H9 (cell line): ENCODE data around the gene GABRB1. TPM values are rescaled to one million over a fixed set of nuclear protein-coding genes. Genes with fewer than 3 reads are reported as not detected.

Experiments
- DNase-seq: peaks from one replicate; pipeline ENCODE4 v3.0.0-alpha.2; 2017
- H2AFZ ChIP-seq: one replicate; pipeline ENCODE4 v1.6.1; 2013; ENCODE audit warnings: mild to moderate bottlenecking, low read length, control low read depth, moderate library complexity
- H2AK5ac ChIP-seq: 2 replicates; pipeline ENCODE4 v1.6.1; 2013; ENCODE audit warnings: low read length, control low read depth, mixed read lengths; ENCODE audit not compliant: insufficient read length
- H2BK120ac ChIP-seq: one replicate; pipeline ENCODE4 v1.6.1; 2013; ENCODE audit warnings: low read depth, mild to moderate bottlenecking, low read length, control low read depth, inconsistent platforms; ENCODE audit not compliant: poor library complexity, severe bottlenecking
- H2BK12ac ChIP-seq: 2 replicates; pipeline ENCODE4 v1.6.1; 2013; ENCODE audit warnings: low read length, control low read depth, mixed read lengths, low read depth; ENCODE audit not compliant: insufficient read length
- H2BK15ac ChIP-seq: 2 replicates; pipeline ENCODE4 v1.6.1; 2013; ENCODE audit warnings: low read depth, low read length, control low read depth
- H2BK20ac ChIP-seq: one replicate; pipeline ENCODE4 v1.6.1; 2013; ENCODE audit warnings: low read depth, mild to moderate bottlenecking, low read length, control low read depth, inconsistent platforms; ENCODE audit not compliant: poor library complexity, severe bottlenecking
- H2BK5ac ChIP-seq: 2 replicates; pipeline ENCODE4 v1.6.1; 2013; ENCODE audit warnings: low read length, control low read depth, mixed read lengths; ENCODE audit not compliant: insufficient read length
- H3K14ac ChIP-seq: 2 replicates; pipeline ENCODE4 v1.6.1; 2013; ENCODE audit warnings: low read length, control low read depth; ENCODE audit not compliant: insufficient read depth
- H3K18ac ChIP-seq: 2 replicates; pipeline ENCODE4 v1.6.1; 2013; ENCODE audit warnings: low read depth, mild to moderate bottlenecking, mixed read lengths, low read length, control low read depth; ENCODE audit not compliant: insufficient read length
- H3K23ac ChIP-seq: 2 replicates; pipeline ENCODE4 v1.6.1; 2013; ENCODE audit warnings: low read length, control low read depth, mixed read lengths, low read depth; ENCODE audit not compliant: insufficient read length
- H3K23me2 ChIP-seq: 2 replicates; pipeline ENCODE4 v1.6.1; 2013; ENCODE audit warnings: low read depth, mild to moderate bottlenecking, mixed read lengths, low read length, control low read depth; ENCODE audit not compliant: insufficient read length, poor library complexity, severe bottlenecking
- H3K27ac ChIP-seq: 2 replicates; pipeline ENCODE4 v1.5.1; 2013; ENCODE audit warnings: low read length, control low read depth, mixed read lengths, low read depth; ENCODE audit not compliant: insufficient read length
- H3K27me3 ChIP-seq: 2 replicates; pipeline ENCODE4 v1.6.1; 2013; ENCODE audit warnings: low read length, control low read depth, inconsistent platforms; ENCODE audit not compliant: insufficient read depth
- H3K4ac ChIP-seq: 2 replicates; pipeline ENCODE4 v1.6.1; 2013; ENCODE audit warnings: low read depth, mild to moderate bottlenecking, control low read depth, inconsistent platforms, low read length, moderate library complexity
- H3K4me1 ChIP-seq: 2 replicates; pipeline ENCODE4 v1.6.1; 2013; ENCODE audit warnings: low read length, control low read depth, inconsistent platforms; ENCODE audit not compliant: insufficient read depth
- H3K4me2 ChIP-seq: 2 replicates; pipeline ENCODE4 v1.6.1; 2013; ENCODE audit warnings: low read length, control low read depth, mixed read lengths; ENCODE audit not compliant: insufficient read length, insufficient read depth
- H3K56ac ChIP-seq: 2 replicates; pipeline ENCODE4 v1.6.1; 2013; ENCODE audit warnings: low read depth, mild to moderate bottlenecking, mixed read lengths, low read length, control low read depth; ENCODE audit not compliant: insufficient read length
- H3K79me1 ChIP-seq: 2 replicates; pipeline ENCODE4 v1.6.1; 2013; ENCODE audit warnings: low read depth, mild to moderate bottlenecking, moderate library complexity, low read length, control low read depth, inconsistent platforms; ENCODE audit not compliant: insufficient read depth, poor library complexity, severe bottlenecking
- H3K79me2 ChIP-seq: 2 replicates; pipeline ENCODE4 v1.6.1; 2013; ENCODE audit warnings: low read length, control low read depth, inconsistent platforms; ENCODE audit not compliant: insufficient read depth
- H3K9ac ChIP-seq: 2 replicates; pipeline ENCODE4 v1.6.1; 2013; ENCODE audit warnings: low read length, control low read depth, mixed read lengths; ENCODE audit not compliant: insufficient read length; ENCODE audit errors: extremely low read depth
- H3K9me3 ChIP-seq: one replicate; pipeline ENCODE4 v1.6.1; 2013; ENCODE audit warnings: low read depth, low read length, inconsistent platforms; ENCODE audit not compliant: control insufficient read depth
- H3T11ph ChIP-seq: one replicate; pipeline ENCODE4 v1.6.1; 2013; ENCODE audit warnings: mild to moderate bottlenecking, low read length, control low read depth, inconsistent platforms
- H4K20me1 ChIP-seq: one replicate; pipeline ENCODE4 v1.6.1; 2013; ENCODE audit not compliant: control insufficient read depth, insufficient read length, insufficient read depth
- H4K5ac ChIP-seq: 2 replicates; pipeline ENCODE4 v1.6.1; 2013; ENCODE audit warnings: low read depth, mild to moderate bottlenecking, mixed read lengths, low read length, control low read depth; ENCODE audit not compliant: insufficient read length
- H4K8ac ChIP-seq: replicated peaks from 2 replicates; pipeline ENCODE4 v1.6.1; 2013; ENCODE audit warnings: low read length, control low read depth, mixed read lengths, low read depth; ENCODE audit not compliant: insufficient read length
- H4K91ac ChIP-seq: 2 replicates; pipeline ENCODE4 v1.6.1; 2013; ENCODE audit warnings: low read depth, mild to moderate bottlenecking, moderate library complexity, mixed read lengths, low read length, control low read depth; ENCODE audit not compliant: insufficient read length
- H3K27ac Mint-ChIP-seq, 3 experiments: 2 replicates in 2 of 3; 3 replicates in 1 of 3; pipeline ENCODE4 v1.8.0; 2020 to 2021; ENCODE audit warnings: mixed read lengths in 3 of 3, mild to moderate bottlenecking in 1 of 3, moderate library complexity in 1 of 3
- H3K27me3 Mint-ChIP-seq: 2 replicates; pipeline ENCODE4 v1.8.0; 2021; ENCODE audit warnings: low read depth, mild to moderate bottlenecking, moderate library complexity, mixed read lengths
- H3K36me3 Mint-ChIP-seq, 3 experiments: 2 replicates in 2 of 3; 3 replicates in 1 of 3; pipeline ENCODE4 v1.8.0; 2020 to 2021; ENCODE audit warnings: low read depth in 3 of 3, mixed read lengths in 3 of 3; ENCODE audit not compliant: insufficient read depth in 1 of 3
- H3K4me1 Mint-ChIP-seq, 2 experiments: 2 replicates each; pipeline ENCODE4 v1.8.0; 2020; ENCODE audit warnings: mixed read lengths in 2 of 2
- H3K4me3 Mint-ChIP-seq, 2 experiments: 2 replicates in 1 of 2; 3 replicates in 1 of 2; pipeline ENCODE4 v1.8.0; 2020 to 2021; ENCODE audit warnings: mild to moderate bottlenecking in 2 of 2, mixed read lengths in 2 of 2, moderate library complexity in 1 of 2
- H3K9me3 Mint-ChIP-seq, 2 experiments: 2 replicates in 1 of 2; 3 replicates in 1 of 2; pipeline ENCODE4 v1.8.0; 2020; ENCODE audit warnings: mild to moderate bottlenecking in 2 of 2, mixed read lengths in 2 of 2, moderate library complexity in 1 of 2
- CTCF ChIP-seq: fragments of 200-600 bp; sonication (generic); conservative IDR thresholded peaks from 3 replicates; pipeline ENCODE4 v1.8.0; 2021; ENCODE audit warnings: antibody characterized with exemption, mild to moderate bottlenecking
- WGBS: extraction: QIAGEN DNeasy Blood & Tissue Kit; methylation state at CpG from one replicate; pipeline ENCODE4 v1.1.7; 2013; ENCODE audit warnings: missing lambda C conversion rate, low lambda C conversion rate, mixed read lengths; ENCODE audit not compliant: insufficient read length; ENCODE audit errors: extremely low coverage; 5-methylcytosine and 5-hydroxymethylcytosine counted together
- total RNA-seq: library from RNA; stranded (reverse); gene quantifications from 2 replicates; pipeline ENCODE4 v1.2.1, GENCODE V29; 2021

The GABRB1 gene
- total RNA-seq, 1 experiment from 2014 or later: 0.39 TPM

- no peaks in the 10 kb centered on the region for H3K79me1 ChIP-seq
- WGBS: no CpG with 5 or more reads among the region's 1 CpG
- Mint-ChIP-seq H3K9me3 (peaks cover 0 to 2% of the 10 kb centered on the region in 2 experiments; a peak in 1 of 5 replicates), H3K27me3 (no peaks in the 10 kb centered on the region; the same call in 1 of the 2 replicates), H3K4me3 (no peak overlapping the region), H3K27ac (no peak overlapping the region), H3K4me1 (no peaks in the 10 kb centered on the region), H3K36me3 (no peaks in the 10 kb centered on the region)
- no peak overlapping the region for H3K18ac ChIP-seq
- H2BK120ac ChIP-seq: no peak overlapping the region
- H4K5ac ChIP-seq: no peak overlapping the region
- H2AK5ac ChIP-seq: no peak overlapping the region
- H3K4me1 ChIP-seq: no peaks in the 10 kb centered on the region
- H3K23ac ChIP-seq: no peak overlapping the region
- no peaks in the 10 kb centered on the region for H3K23me2 ChIP-seq
- no peak overlapping the region for H3K14ac ChIP-seq
- no peak overlapping the region for H2AFZ ChIP-seq
- no peak overlapping the region for H2BK20ac ChIP-seq
- no peak overlapping the region for H3K4ac ChIP-seq
- H3K9me3 ChIP-seq: no peaks in the 10 kb centered on the region
- H3K9ac ChIP-seq: no peak overlapping the region
- no peak overlapping the region for H3K27ac ChIP-seq
- H3K27me3 ChIP-seq: no peaks in the 10 kb centered on the region
- H4K8ac ChIP-seq: no peak overlapping the region
- no peak overlapping the region for H2BK12ac ChIP-seq
- H3K4me2 ChIP-seq: no peak overlapping the region
- no peak for DNase-seq
- H2BK5ac ChIP-seq: no peak overlapping the region
- H2BK15ac ChIP-seq: no peak overlapping the region
- no peak overlapping the region for H4K91ac ChIP-seq
- no peak for TF ChIP-seq CTCF
- H3K79me2 ChIP-seq: no peaks in the 10 kb centered on the region
- H4K20me1 ChIP-seq: no peaks in the 10 kb centered on the region
- no peak overlapping the region for H3K56ac ChIP-seq
- H3T11ph ChIP-seq: no peak overlapping the region
Observed at GRCh38 chr4:47238667-47239066, 207.3 kb downstream of the GABRB1 start.
